ENCODE results near the gene TERB1.

The TERB1 gene

GRCh38 chr16:66842765-66843164, 41.4 kb upstream of the TERB1 start (continued):
- no peak for TF ChIP-seq HOXC10 (CRISPR knock-in tag; IDR thresholded peaks at IDR 0.05)
- no peak for TF ChIP-seq ZNF174 (tag by site-specific recombination; IDR thresholded peaks at IDR 0.05)
- TF ChIP-seq ZFHX2 (tag by site-specific recombination; conservative IDR thresholded peaks at IDR 0.05), result peak; percentile 83
- TF ChIP-seq ZNF133 (tag by site-specific recombination; IDR thresholded peaks at IDR 0.05), result no peak
- no peak for TF ChIP-seq ZBTB49 (tag by site-specific recombination; IDR thresholded peaks at IDR 0.05; ENCODE audit: low read depth)

GRCh38 chr16:66841366-66841765, 40.0 kb upstream of the TERB1 start:
- no peaks in the 10 kb centered on the region for H3K36me3 ChIP-seq (ENCODE audit: control insufficient read depth in 2 of 2, insufficient read depth in 1 of 2, low read length in 2 of 2)
- no peak for TF ChIP-seq ZNF140 (tag by site-specific recombination; IDR thresholded peaks at IDR 0.05)
- no peak for TF ChIP-seq ZNF791 (tag by site-specific recombination; IDR thresholded peaks at IDR 0.05)
- ChIA-PET POLR2A (interaction anchor here (0.8 to 2.0 kb wide), 2 partner anchors 9 to 11 kb away, joined by 6 to 7 read pairs; partner anchors contain the start of gene NAE1), CTCF (interaction anchor here (0.6 to 2.8 kb wide), 5 partner anchors 10 to 344 kb away, joined by 3 to 10 read pairs (median 4); partner anchors contain the start of gene NAE1)
- no peaks in the 10 kb centered on the region for H3K9me3 ChIP-seq (ENCODE audit: control insufficient read depth, insufficient read depth, low read depth, low read length)
- no peak overlapping the region for H3K4me3 ChIP-seq (ENCODE audit: low read depth, low read length)
- no peak overlapping the region for H3K27ac ChIP-seq (ENCODE audit: extremely low read depth, low read depth, low read length)
- no peaks in the 10 kb centered on the region for H3K4me1 ChIP-seq (ENCODE audit: control insufficient read depth, insufficient read depth, low read length)

- Histone ChIP-seq H3K27ac (ENCODE audit: extremely low read depth, low read depth, low read length) (no peak overlapping the region), H3K9me3 (ENCODE audit: control insufficient read depth, insufficient read depth, low read depth, low read length) (no peaks in the 10 kb centered on the region), H3K36me3 (ENCODE audit: control insufficient read depth in 2 of 2, insufficient read depth in 1 of 2, low read length in 2 of 2) (no peaks in the 10 kb centered on the region), H3K4me1 (ENCODE audit: control insufficient read depth, insufficient read depth, low read length) (no peaks in the 10 kb centered on the region), H3K4me3 (ENCODE audit: low read depth, low read length) (no peak overlapping the region)
- ChIA-PET POLR2A (interaction anchor here (0.8 kb wide), 1 partner anchor 9 kb away, joined by 6 read pairs; no protein-coding TSS in a partner anchor), CTCF (interaction anchor here (2.8 kb wide), 1 partner anchor 26 kb away, joined by 10 read pairs; no protein-coding TSS in a partner anchor)
- TF ChIP-seq ZNF626 (tag by site-specific recombination; IDR thresholded peaks at IDR 0.05), result no peak
- no peak for TF ChIP-seq ZNF394 (tag by site-specific recombination; IDR thresholded peaks at IDR 0.05; ENCODE audit: borderline replicate concordance)
- no peak for TF ChIP-seq ZNF148 (tag by site-specific recombination; IDR thresholded peaks at IDR 0.05; ENCODE audit: borderline replicate concordance)
- TF ChIP-seq ZNF548 (tag by site-specific recombination; IDR thresholded peaks at IDR 0.05), result no peak
- TF ChIP-seq HOXD13 (CRISPR knock-in tag; IDR thresholded peaks at IDR 0.05; ENCODE audit: borderline replicate concordance), result no peak
Observed at GRCh38 chr16:66840883-66841282, 39.5 kb upstream of the TERB1 start.

- Histone ChIP-seq H3K9me3 (ENCODE audit: control insufficient read depth, insufficient read depth, low read depth, low read length) (no peaks in the 10 kb centered on the region), H3K4me1 (ENCODE audit: control insufficient read depth, insufficient read depth, low read length) (no peaks in the 10 kb centered on the region), H3K4me3 (ENCODE audit: low read depth, low read length) (no peak overlapping the region), H3K36me3 (ENCODE audit: control insufficient read depth in 2 of 2, insufficient read depth in 1 of 2, low read length in 2 of 2) (no peaks in the 10 kb centered on the region), H3K27ac (ENCODE audit: extremely low read depth, low read depth, low read length) (no peak overlapping the region)
- TF ChIP-seq ZNF391 (tag by site-specific recombination; IDR thresholded peaks at IDR 0.05; ENCODE audit: borderline replicate concordance, low read depth), result no peak
- POLR2A ChIA-PET, result interaction anchor here (0.8 kb wide), 1 partner anchor 30 kb away, joined by 4 read pairs; no protein-coding TSS in a partner anchor
- CTCF ChIA-PET, result interaction anchor here (0.6 to 3.8 kb wide), 5 partner anchors 34 to 786 kb away, joined by 3 to 21 read pairs (median 5); no protein-coding TSS in a partner anchor
Observed at GRCh38 chr16:66834746-66835145, 33.4 kb upstream of the TERB1 start.

Data from HEK293 (cell line).